Retinal pigment epithelial cell (primary cell): ENCODE measurements around the gene PCDH10.
"Not testable (repeated sequence)": the region's sequence is repeated elsewhere in the genome, so short reads cannot be mapped to it uniquely, and the experiment has no call there.

ENCODE experiments used
- DNase-seq: peaks from one replicate; pipeline ENCODE4 v3.0.0-alpha.2; 2010; ENCODE audit warnings: low read depth
- H3K4me3 ChIP-seq: 2 replicates; pipeline ENCODE4 v1.5.1; 2011; ENCODE audit warnings: mild to moderate bottlenecking, low read length, control low read depth, moderate library complexity
- CTCF ChIP-seq: conservative IDR thresholded peaks from 2 replicates; pipeline ENCODE4 v1.5.1; 2011; ENCODE audit warnings: low read depth, low read length, control low read depth, inconsistent platforms

Gene PCDH10

DNA sequence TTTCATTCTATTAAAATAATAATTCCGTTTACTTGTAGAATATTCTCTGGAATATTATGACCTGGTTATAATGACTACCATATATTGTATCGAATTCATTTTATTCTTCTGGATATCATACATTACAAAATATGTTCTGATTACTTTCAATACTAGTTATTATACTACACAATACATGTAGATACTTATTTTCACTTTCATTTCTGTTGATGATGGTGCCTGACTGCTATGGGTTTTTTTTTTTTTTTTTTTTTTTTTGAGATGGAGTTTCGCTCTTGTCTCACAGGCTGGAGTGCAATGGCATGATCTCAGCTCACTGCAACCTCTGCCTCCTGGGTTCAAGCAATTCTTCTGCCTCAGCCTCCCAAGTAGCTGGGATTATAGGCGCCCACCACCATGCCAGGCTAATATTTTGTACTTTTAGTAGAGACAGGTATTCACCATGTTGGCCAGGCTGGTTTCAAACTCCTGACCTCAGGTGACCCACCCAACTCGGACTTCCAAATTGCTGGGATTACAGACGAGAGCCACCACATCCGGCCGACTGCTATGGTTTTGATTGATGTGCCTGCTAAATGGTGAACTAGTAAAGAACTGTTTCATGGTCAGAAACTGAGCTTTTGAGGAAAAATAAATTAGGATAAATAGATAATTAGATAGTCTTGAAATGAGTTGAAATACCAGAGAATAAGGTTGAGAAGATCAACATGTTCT lies 39.5 kb downstream of the PCDH10 start:
- DNase-seq, result no peak
- TF ChIP-seq CTCF, result no peak
- no peak overlapping the region for H3K4me3 ChIP-seq

DNA sequence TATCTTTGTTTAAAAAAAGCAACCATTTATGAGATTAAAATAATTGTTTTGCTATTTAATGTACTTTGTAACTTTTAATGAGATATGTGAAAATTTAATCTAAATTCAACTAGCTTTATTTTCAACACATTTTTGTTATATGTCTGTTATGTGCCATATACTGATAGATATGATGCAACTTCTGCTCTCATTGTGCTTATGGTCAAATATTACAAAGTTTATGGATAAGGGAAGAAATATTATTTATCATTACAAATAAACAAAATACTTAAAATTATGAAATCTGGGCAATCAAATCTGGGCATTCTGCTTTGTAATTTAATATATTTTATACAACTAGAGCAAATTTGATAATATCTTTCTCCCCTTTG lies 40.0 kb downstream of the PCDH10 start:
- no peak overlapping the region for H3K4me3 ChIP-seq
- DNase-seq, result no peak
- no peak for TF ChIP-seq CTCF

- no peak for TF ChIP-seq CTCF
- DNase-seq, result no peak
- no peak overlapping the region for H3K4me3 ChIP-seq
Measured at GRCh38 chr4:133190098-133190497, 41.0 kb downstream of the PCDH10 start.

DNA sequence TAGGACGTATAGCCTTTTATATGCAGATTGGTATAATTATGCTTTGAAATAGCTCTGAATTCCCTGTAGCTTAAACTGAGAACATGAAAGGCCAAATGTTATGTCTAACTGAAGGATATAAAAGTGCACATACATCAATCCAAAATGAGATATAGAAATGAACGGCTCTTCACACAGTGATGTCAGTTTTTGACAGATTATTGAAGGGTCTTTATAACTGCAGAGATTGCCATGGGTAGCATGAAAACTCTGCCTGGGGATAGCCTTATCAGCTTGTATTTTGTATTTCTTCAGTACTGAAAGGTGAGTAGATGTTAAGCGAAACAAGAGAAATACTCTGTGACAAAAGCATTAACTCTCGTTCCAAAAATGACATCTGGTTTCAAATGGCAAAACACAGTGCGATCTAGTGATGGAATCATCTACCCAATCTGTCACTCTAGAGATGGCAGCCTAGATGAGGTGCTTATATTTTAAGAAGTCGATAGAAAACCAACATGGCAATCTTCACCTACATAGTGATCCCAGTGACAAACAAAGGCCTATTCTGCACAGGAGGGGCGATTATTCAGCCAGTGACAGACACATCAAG lies 59.7 kb downstream of the PCDH10 start:
- no peak overlapping the region for H3K4me3 ChIP-seq
- TF ChIP-seq CTCF, result no peak
- DNase-seq, result no peak

DNA sequence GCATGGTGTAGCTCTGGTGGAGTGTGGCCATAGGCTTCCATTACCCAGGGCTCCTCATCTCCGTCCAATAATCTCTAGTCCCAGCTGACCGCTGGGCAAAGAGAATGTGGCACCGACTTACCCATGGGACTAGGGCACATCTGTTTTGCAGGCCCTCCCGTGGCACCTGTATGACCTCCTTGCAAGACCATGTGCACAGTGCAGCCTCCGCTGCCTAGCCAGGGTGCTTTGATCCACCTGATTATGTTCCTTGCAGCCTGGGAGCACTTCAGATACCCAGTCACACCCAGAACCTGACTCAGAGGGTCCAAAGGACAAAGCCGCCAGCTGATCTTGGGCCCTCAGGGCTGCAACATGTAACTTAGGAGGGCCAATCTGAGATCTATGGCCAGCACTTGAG lies 84.8 kb downstream of the PCDH10 start:
- no peak for TF ChIP-seq CTCF
- no peak for DNase-seq
- H3K4me3 ChIP-seq, result no peak overlapping the region

DNA sequence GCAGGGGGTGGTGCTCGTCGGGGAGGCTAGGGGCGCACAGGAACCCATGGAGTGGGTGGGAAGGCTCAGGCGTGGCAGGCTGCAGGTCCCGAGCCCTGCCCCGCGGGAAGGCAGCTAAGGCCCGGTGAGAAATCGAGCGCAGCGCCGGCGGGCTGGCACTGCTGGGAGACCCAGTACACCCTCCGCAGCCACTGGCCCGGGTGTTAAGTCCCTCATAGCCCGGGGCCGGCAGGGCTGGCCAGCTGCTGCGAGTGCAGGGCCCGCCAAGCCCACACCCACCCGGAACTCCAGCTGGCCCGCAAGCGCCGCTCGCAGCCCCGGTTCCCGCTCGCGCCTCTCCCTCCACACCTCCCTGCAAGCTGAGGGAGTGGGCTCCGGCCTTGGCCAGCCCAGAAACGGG lies 91.4 kb downstream of the PCDH10 start:
- not testable (repeated sequence) for DNase-seq

More for the DNA sequence above, 91.4 kb downstream of the PCDH10 start:
- not testable (repeated sequence) for H3K4me3 ChIP-seq
